DMS153 (cell line): ENCODE results near the gene GDNF.
"Not testable (repeated sequence)": the region's sequence is repeated elsewhere in the genome, so short reads cannot be mapped to it uniquely, and the experiment has no call there.

Experiments
- DNase-seq: peaks from one replicate; lab custom pipeline; 2025; lab: John Stamatoyannopoulos, UW

GDNF gene

GRCh38 chr5:37786416-37786815 is 53.4 kb downstream of the GDNF start:
- DNase-seq: no peak

GRCh38 chr5:37781409-37781808 is 58.4 kb downstream of the GDNF start:
- DNase-seq: not testable (repeated sequence)

GRCh38 chr5:37777432-37778130 is 62.3 kb downstream of the GDNF start:
- DNase-seq: no peak

GRCh38 chr5:37776826-37777225 is 63.0 kb downstream of the GDNF start:
- no peak for DNase-seq

- DNase-seq: no peak
Measured at GRCh38 chr5:37774912-37775483, 64.8 kb downstream of the GDNF start.

GRCh38 chr5:37773809-37774208 is 66.0 kb downstream of the GDNF start:
- no peak for DNase-seq

- no peak for DNase-seq
Measured at GRCh38 chr5:37772255-37772654, 67.6 kb downstream of the GDNF start.

- DNase-seq: no peak
Measured at GRCh38 chr5:37771731-37772130, 68.1 kb downstream of the GDNF start.

- no peak for DNase-seq
Measured at GRCh38 chr5:37771203-37771611, 68.6 kb downstream of the GDNF start.

- DNase-seq: no peak
Measured at GRCh38 chr5:37770786-37771185, 69.1 kb downstream of the GDNF start.

- no peak for DNase-seq
Measured at GRCh38 chr5:37769840-37770239, 70.0 kb downstream of the GDNF start.

- DNase-seq: no peak
Measured at GRCh38 chr5:37769108-37769507, 70.7 kb downstream of the GDNF start.

- no peak for DNase-seq
Measured at GRCh38 chr5:37768371-37768770, 71.5 kb downstream of the GDNF start.

- DNase-seq: no peak
Measured at GRCh38 chr5:37767961-37768360, 71.9 kb downstream of the GDNF start.

- no peak for DNase-seq
Measured at GRCh38 chr5:37767251-37767650, 72.6 kb downstream of the GDNF start.
